ENCODE data around the gene KLF16. TPM values are rescaled to one million over a fixed set of nuclear protein-coding genes. Genes with fewer than 3 reads are reported as not detected.

KLF16 gene
- total RNA-seq, 1 donor from 2014 or later: 52.4 TPM

GRCh38 chr19:1811942-1812425 lies 51.4 kb downstream of the KLF16 start, which contains the start of gene ATP8B3:
TSS of gene ATP8B3 (minus strand) at chr19:1812276. CDS start at chr19:1811736, 540 bp downstream.
- peak within 1 kb of the TSS; percentile 90 for H3K4me2 ChIP-seq (ENCODE audit: low read length)
- no peaks in the 10 kb centered on the region for H3K79me2 ChIP-seq (ENCODE audit: insufficient read depth, low read length)
- H3K4me1 Mint-ChIP-seq (ENCODE audit: low read depth, unreplicated experiment): no peaks in the 10 kb centered on the region
- H3K36me3 Mint-ChIP-seq (ENCODE audit: low read depth, unreplicated experiment): peaks cover 1% of the 10 kb centered on the region
- H3K27me3 ChIP-seq (ENCODE audit: insufficient read depth, low read length): no peaks in the 10 kb centered on the region
- no peaks in the 10 kb centered on the region for H4K20me1 ChIP-seq (ENCODE audit: insufficient read depth, low read length)
- peaks cover 14% of the 10 kb centered on the region for H3K4me1 ChIP-seq (ENCODE audit: insufficient read depth, low read length)
- peak within 1 kb of the TSS; percentile 25 for H3K27ac ChIP-seq (ENCODE audit: low read depth, low read length)
- H3K4me3 ChIP-seq (ENCODE audit: insufficient read depth, low read depth, low read length): peak within 1 kb of the TSS; percentile 66
- H3K36me3 ChIP-seq (ENCODE audit: insufficient read depth, low read length): no peaks in the 10 kb centered on the region
- H2AFZ ChIP-seq (ENCODE audit: low read depth, low read length): peak within 1 kb of the TSS; percentile 85
- peaks cover 4% of the 10 kb centered on the region for H3K27me3 Mint-ChIP-seq (ENCODE audit: low read depth, unreplicated experiment)
- FAIRE-seq: no peak
- H3K27ac Mint-ChIP-seq (ENCODE audit: unreplicated experiment): peak within 1 kb of the TSS; percentile 80
- peaks cover 2% of the 10 kb centered on the region for H3K9me3 Mint-ChIP-seq (ENCODE audit: unreplicated experiment)
- H3K4me3 Mint-ChIP-seq (ENCODE audit: unreplicated experiment): peak within 1 kb of the TSS; percentile 93
- H3K9me3 ChIP-seq (ENCODE audit: insufficient read depth, low read depth, low read length): no peaks in the 10 kb centered on the region
- TF ChIP-seq CTCF (IDR thresholded peaks at IDR 0.05; ENCODE audit: insufficient read depth, low read depth, low read length) (no peak), EZH2 (IDR thresholded peaks at IDR 0.05; ENCODE audit: insufficient read depth, low read length) (no peak)
- peak within 1 kb of the TSS; percentile 60 for H3K9ac ChIP-seq (ENCODE audit: low read length)
- DNase-seq (ENCODE audit: low read depth): no peak

- peak; percentile 34 for DNase-seq (ENCODE audit: low read depth)
- H4K20me1 ChIP-seq (ENCODE audit: insufficient read depth, low read length): no peaks in the 10 kb centered on the region
- Mint-ChIP-seq H3K4me3 (ENCODE audit: unreplicated experiment) (peak overlapping the region; percentile 67), H3K4me1 (ENCODE audit: low read depth, unreplicated experiment) (no peaks in the 10 kb centered on the region), H3K27ac (ENCODE audit: unreplicated experiment) (no peak overlapping the region), H3K9me3 (ENCODE audit: unreplicated experiment) (peaks cover 2% of the 10 kb centered on the region), H3K36me3 (ENCODE audit: low read depth, unreplicated experiment) (peaks cover 4% of the 10 kb centered on the region), H3K27me3 (ENCODE audit: low read depth, unreplicated experiment) (peaks cover 4% of the 10 kb centered on the region)
- H3K9ac ChIP-seq (ENCODE audit: low read length): no peak overlapping the region
- no peaks in the 10 kb centered on the region for H3K36me3 ChIP-seq (ENCODE audit: insufficient read depth, low read length)
- H3K4me1 ChIP-seq (ENCODE audit: insufficient read depth, low read length): peaks cover 14% of the 10 kb centered on the region
- H2AFZ ChIP-seq (ENCODE audit: low read depth, low read length): no peak overlapping the region
- peak overlapping the region; percentile 39 for H3K4me3 ChIP-seq (ENCODE audit: insufficient read depth, low read depth, low read length)
- H3K79me2 ChIP-seq (ENCODE audit: insufficient read depth, low read length): no peaks in the 10 kb centered on the region
- H3K27ac ChIP-seq (ENCODE audit: low read depth, low read length): no peak overlapping the region
- H3K4me2 ChIP-seq (ENCODE audit: low read length): peak overlapping the region; percentile 90
- H3K9me3 ChIP-seq (ENCODE audit: insufficient read depth, low read depth, low read length): no peaks in the 10 kb centered on the region
- no peak for FAIRE-seq
- no peak for TF ChIP-seq CTCF (IDR thresholded peaks at IDR 0.05; ENCODE audit: insufficient read depth, low read depth, low read length)
- TF ChIP-seq EZH2 (IDR thresholded peaks at IDR 0.05; ENCODE audit: insufficient read depth, low read length): no peak
- H3K27me3 ChIP-seq (ENCODE audit: insufficient read depth, low read length): no peaks in the 10 kb centered on the region
Measured at GRCh38 chr19:1811472-1811894, 51.9 kb downstream of the KLF16 start.

- no peak overlapping the region for H3K27ac Mint-ChIP-seq (ENCODE audit: unreplicated experiment)
- Histone ChIP-seq H3K9ac (ENCODE audit: low read length) (no peak overlapping the region), H3K79me2 (ENCODE audit: insufficient read depth, low read length) (no peaks in the 10 kb centered on the region), H3K4me2 (ENCODE audit: low read length) (no peak overlapping the region), H3K4me3 (ENCODE audit: insufficient read depth, low read depth, low read length) (no peak overlapping the region), H3K27me3 (ENCODE audit: insufficient read depth, low read length) (no peaks in the 10 kb centered on the region), H3K4me1 (ENCODE audit: insufficient read depth, low read length) (peaks cover 14% of the 10 kb centered on the region), H3K9me3 (ENCODE audit: insufficient read depth, low read depth, low read length) (no peaks in the 10 kb centered on the region), H4K20me1 (ENCODE audit: insufficient read depth, low read length) (no peaks in the 10 kb centered on the region), H3K27ac (ENCODE audit: low read depth, low read length) (no peak overlapping the region), H3K36me3 (ENCODE audit: insufficient read depth, low read length) (no peaks in the 10 kb centered on the region), H2AFZ (ENCODE audit: low read depth, low read length) (no peak overlapping the region)
- H3K9me3 Mint-ChIP-seq (ENCODE audit: unreplicated experiment): peaks cover 2% of the 10 kb centered on the region
- no peak for TF ChIP-seq CTCF (IDR thresholded peaks at IDR 0.05; ENCODE audit: insufficient read depth, low read depth, low read length)
- no peak for TF ChIP-seq EZH2 (IDR thresholded peaks at IDR 0.05; ENCODE audit: insufficient read depth, low read length)
- peaks cover 6% of the 10 kb centered on the region for H3K27me3 Mint-ChIP-seq (ENCODE audit: low read depth, unreplicated experiment)
- no peaks in the 10 kb centered on the region for H3K4me1 Mint-ChIP-seq (ENCODE audit: low read depth, unreplicated experiment)
- peak overlapping the region; percentile 67 for H3K4me3 Mint-ChIP-seq (ENCODE audit: unreplicated experiment)
- H3K36me3 Mint-ChIP-seq (ENCODE audit: low read depth, unreplicated experiment): peaks cover 4% of the 10 kb centered on the region
- FAIRE-seq (no peak), DNase-seq (ENCODE audit: low read depth) (no peak)
Measured at GRCh38 chr19:1810439-1811160, 52.8 kb downstream of the KLF16 start.
